Activated CD8-positive, alpha-beta memory T cell treated with anti-CD3 and anti-CD28 coated beads, Interleukin-2, amount 50 U/mL, for 48 hours (primary cell): ENCODE results near the gene SLC12A4.
A peak's percentile ranks its signal among the peaks of the same experiment; 100 is the strongest.
"Not testable (repeated sequence)": the region's sequence is repeated elsewhere in the genome, so short reads cannot be mapped to it uniquely, and the experiment has no call there.

Source experiments
- DNase-seq: peaks from one replicate; pipeline ENCODE4 v3.0.0-alpha.2; 2020

SLC12A4 gene

DNA sequence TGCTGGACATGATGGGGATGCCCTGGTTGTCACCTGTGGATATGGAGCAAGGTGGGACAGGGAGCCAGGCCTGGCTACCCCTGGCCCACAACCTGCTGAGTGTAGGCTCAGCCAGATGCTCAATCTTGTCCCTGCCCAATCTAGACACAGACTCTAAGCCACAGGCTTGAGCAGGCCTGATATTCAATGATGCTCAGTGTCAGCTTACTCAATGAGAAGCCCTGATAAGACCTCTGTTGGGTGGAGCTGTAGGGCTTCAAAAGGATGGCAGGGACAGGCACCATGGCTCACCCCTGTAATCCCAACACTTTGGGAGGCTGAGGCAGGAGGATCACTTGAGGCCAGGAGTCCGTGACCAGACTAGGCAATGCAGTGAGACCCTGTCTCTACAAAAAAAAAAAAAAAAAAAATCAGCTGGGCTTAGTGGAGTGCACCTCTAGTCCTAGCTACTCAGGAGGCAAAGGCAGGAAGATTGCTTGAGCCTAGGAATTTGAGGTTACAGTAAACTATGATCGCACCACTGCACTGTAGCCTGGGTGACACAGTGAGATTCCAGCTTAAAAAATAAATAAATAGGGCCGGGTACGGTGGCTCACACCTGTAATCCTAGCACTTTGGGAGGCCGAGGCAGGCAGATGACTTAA, 27.9 kb downstream of the SLC12A4 start:
- DNase-seq, result no peak

GRCh38 chr16:67939507-67940445, 28.7 kb downstream of the SLC12A4 start:
- peak; percentile 80 for DNase-seq

DNA sequence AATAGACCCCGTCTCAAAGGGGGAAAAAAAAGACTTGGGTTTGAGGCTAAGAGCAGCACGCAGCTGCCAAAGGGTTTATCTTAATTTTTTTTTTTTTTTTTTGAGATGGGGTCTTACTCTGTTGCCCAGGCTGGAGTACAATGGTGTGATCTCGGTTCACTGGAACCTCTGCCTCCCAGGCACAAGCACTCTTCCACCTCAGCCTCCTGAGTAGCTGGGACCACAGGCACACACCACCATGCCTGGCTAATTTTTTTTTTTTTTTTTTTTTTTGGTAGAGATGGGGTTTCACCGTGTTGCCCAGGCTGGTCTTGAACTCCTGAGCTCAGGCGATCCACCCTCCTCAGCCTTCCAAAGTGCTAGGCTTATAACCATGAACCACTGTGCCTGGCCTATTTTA, 30.7 kb downstream of the SLC12A4 start:
- not testable (repeated sequence) for DNase-seq

- DNase-seq, result no peak
These were observed 31.4 kb downstream of the SLC12A4 start for GRCh38 chr16:67936880-67937605.

- DNase-seq, result peak; percentile 82
These were observed 32.1 kb downstream of the SLC12A4 start, which contains the start of gene PSMB10 for GRCh38 chr16:67936124-67936879. TSS of gene PSMB10 (minus strand) at chr16:67936850. CDS start at chr16:67936749, 101 bp downstream.

DNA sequence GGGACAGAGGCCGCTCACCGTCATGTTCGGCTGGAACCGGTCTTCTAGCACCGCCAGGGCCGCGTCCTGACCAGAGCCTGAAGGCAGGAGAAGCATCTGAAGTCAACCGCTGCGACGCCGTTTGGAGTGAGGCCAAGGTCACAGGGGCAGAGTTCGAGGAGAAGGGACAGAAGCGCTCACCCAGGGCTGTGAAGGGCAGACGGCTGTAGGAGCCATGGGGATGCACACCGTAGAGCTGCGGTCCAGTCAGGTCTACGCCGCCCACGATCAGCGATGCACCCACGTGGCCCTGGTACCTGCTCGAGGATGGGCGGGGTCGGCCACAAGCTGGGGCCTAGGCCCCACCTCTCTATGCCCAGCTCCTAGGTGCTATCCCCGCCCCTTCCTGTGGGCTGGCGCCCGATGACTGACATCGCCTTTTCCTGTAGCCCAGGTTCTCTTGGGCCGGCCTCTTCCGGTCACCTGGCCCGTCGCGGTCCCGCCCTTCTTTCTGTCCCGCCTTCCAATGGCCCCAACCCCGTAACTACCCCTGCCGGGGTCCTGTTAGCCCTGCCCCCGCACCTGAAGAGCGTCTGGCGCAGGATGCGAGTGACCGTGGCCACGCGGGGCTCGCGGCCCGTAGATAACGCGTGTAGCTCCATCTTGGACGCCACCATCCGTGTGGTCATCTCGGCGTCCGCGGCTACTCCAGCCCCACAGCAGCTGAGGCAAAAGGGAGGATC, 32.9 kb downstream of the SLC12A4 start:
- peak; percentile 94 for DNase-seq

GRCh38 chr16:67935101-67935401, 33.4 kb downstream of the SLC12A4 start:
- no peak for DNase-seq

DNA sequence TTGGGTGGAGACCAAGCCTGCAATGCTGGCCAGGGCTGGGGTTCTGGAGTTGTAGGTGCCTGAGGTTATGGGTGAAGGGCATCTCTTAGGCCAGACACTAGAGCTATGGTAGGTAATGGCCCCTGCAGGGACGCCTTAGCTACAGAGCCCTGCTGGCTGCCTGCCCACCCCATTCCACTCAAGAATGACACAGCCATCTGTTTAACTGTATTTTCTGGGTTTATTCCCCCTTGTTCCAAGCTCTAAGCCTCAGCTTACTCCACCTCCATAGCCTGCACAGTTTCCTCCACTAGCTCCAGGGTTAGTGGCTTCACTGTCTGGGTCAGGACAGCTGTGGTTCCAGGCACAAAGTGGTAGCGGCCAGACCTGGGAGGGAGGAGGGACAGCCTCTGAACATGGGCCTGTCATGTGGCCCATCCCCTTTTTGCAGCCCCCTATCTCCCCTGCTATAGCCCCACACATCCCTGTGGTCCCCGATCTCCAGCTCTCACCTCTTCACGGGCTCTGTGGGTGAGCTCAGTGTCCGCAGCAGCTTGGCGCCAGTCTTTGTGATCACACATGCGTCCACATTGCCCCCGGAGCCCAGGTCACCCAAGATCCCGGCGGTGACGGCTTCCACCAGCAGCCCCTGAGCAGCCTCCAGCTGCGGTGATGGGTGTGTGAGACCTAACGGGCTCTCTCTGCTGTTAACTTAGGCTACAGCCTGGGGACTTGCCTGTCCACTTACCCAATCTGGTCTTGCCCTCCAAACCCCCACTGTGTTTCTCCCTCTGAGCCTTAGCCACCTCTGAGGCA, 33.9 kb downstream of the SLC12A4 start:
- DNase-seq, result no peak

DNA sequence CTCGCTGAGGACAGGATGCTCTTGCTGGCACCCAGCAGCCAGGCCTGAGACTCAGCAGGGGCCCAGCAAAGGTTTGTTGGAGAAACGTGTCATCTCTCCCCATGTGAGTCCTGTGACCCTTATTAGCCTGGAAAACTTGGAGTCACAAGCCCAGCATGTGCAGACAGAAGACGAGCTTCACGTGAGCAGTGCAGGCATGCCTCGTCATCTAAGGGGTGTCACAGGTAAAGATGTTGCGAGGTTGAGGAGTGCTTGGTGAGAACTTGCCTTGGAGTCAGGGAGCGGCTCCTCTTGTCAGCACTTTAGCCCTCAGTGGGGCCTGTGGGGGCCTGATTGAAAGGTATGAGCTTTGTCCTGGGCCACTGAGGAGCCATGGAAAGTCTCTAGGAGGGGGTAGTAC, 34.6 kb downstream of the SLC12A4 start:
- no peak for DNase-seq

- DNase-seq, result no peak
These were observed 36.0 kb downstream of the SLC12A4 start for GRCh38 chr16:67932462-67932840.

- no peak for DNase-seq
These were observed 36.5 kb downstream of the SLC12A4 start, which contains the start of gene CTRL for GRCh38 chr16:67931712-67932461. TSS of gene CTRL (minus strand) at chr16:67931862. CDS start at chr16:67931852, 10 bp downstream.

GRCh38 chr16:67930678-67931211, 37.7 kb downstream of the SLC12A4 start:
- DNase-seq, result no peak

GRCh38 chr16:67930191-67930590, 38.2 kb downstream of the SLC12A4 start:
- no peak for DNase-seq

- DNase-seq, result peak; percentile 88
These were observed 39.7 kb downstream of the SLC12A4 start for GRCh38 chr16:67928561-67929364.

DNA sequence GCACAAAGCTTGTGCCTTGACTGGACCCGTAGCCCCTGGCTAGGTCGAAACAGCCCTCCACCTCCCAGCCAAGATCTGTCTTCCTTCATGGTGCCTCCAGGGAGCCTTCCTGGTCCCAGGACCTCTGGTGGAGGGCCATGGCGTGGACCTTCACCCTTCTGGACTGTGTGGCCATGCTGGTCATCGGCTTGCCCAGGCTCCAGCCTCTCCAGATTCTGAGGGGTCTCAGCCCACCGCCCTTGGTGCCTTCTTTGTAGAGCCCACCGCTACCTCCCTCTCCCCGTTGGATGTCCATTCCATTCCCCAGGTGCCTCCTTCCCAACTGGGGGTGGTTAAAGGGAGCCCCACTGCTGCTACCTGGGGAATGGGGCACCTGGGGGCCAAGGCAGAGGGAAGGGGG, 40.3 kb downstream of the SLC12A4 start:
- DNase-seq, result no peak

DNA sequence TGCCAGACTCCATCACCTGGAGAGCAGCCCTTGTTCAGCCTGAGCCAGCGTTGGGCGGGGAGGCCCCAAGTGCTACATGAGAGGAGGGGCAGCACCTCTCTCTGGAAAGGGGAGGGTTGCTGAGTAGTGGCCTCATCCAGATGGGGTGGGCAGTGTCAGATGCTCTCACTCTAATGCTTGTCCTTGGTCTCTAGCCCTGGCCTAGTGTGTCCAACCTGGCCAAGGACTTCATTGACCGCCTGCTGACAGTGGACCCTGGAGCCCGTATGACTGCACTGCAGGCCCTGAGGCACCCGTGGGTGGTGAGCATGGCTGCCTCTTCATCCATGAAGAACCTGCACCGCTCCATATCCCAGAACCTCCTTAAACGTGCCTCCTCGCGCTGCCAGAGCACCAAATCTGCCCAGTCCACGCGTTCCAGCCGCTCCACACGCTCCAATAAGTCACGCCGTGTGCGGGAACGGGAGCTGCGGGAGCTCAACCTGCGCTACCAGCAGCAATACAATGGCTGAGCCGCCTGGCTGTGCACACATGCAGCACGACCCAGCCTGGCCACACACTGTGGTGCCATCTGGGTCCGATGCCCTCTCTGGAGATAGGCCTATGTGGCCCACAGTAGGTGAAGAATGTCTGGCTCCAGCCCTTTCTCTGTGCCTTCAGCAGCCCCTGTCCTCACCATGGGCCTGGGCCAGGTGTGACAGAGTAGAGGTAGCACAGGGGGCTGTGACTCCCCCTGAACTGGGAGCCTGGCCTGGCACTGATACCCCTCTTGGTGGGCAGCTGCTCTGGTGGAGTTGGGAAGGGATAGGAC, 41.1 kb downstream of the SLC12A4 start:
- DNase-seq, result no peak

GRCh38 chr16:67926181-67926750, 42.2 kb downstream of the SLC12A4 start:
- DNase-seq, result peak; percentile 53
